K562 (cell line): Measurements from ENCODE around the gene IQCC. TPM values are rescaled to one million over a fixed set of nuclear protein-coding genes. Genes with fewer than 3 reads are reported as not detected.

Experiments used
- CBFA2T3 ChIP-seq: fragments of 450-650 bp; IDR thresholded peaks from 2 replicates; pipeline ENCODE4 v1.6.1; 2017
- CEBPB ChIP-seq: fragments of 450-650 bp; IDR thresholded peaks from 2 replicates; pipeline ENCODE4 v1.6.1; 2016; ENCODE audit warnings: missing genetic modification characterization, missing compliant biosample characterization
- HMG20A ChIP-seq: fragments of 450-650 bp; formaldehyde crosslinking; conservative IDR thresholded peaks from 2 replicates; pipeline ENCODE4 v1.4.0; 2020; ENCODE audit warnings: mild to moderate bottlenecking, mixed read lengths
- KAT8 ChIP-seq: fragments of 450-650 bp; IDR thresholded peaks from 2 replicates; pipeline ENCODE4 v1.6.1; 2016; ENCODE audit warnings: low read depth, mild to moderate bottlenecking
- MTA3 ChIP-seq: fragments of 450-650 bp; formaldehyde crosslinking; IDR thresholded peaks from 2 replicates; pipeline ENCODE4 v1.6.1; 2017; ENCODE audit warnings: mild to moderate bottlenecking, borderline replicate concordance
- MYNN ChIP-seq, 2 experiments: sonication (generic); formaldehyde crosslinking in 1 of 2; IDR thresholded peaks; 2 replicates each; pipeline versions ENCODE4 v1.5.0 to v1.6.1; 2016 to 2020; ENCODE audit warnings: antibody characterized with exemption in 1 of 2, missing genetic modification reagents in 1 of 2
- PHF21A ChIP-seq: fragments of 450-650 bp; IDR thresholded peaks from 2 replicates; pipeline ENCODE4 v1.6.1; 2017; ENCODE audit warnings: low read depth, borderline replicate concordance
- RBBP5 ChIP-seq: fragments of 200-600 bp; sonication (generic); IDR thresholded peaks from 2 replicates; pipeline ENCODE4 v1.6.1; 2012; ENCODE audit warnings: borderline replicate concordance, mild to moderate bottlenecking, low read length, control low read depth, inconsistent platforms; ENCODE audit not compliant: insufficient read depth, poor library complexity, severe bottlenecking
- SNIP1 ChIP-seq: fragments of 450-650 bp; IDR thresholded peaks from 2 replicates; pipeline ENCODE4 v1.7.1; 2017; ENCODE audit warnings: low read depth, mild to moderate bottlenecking
- XRCC4 ChIP-seq: IDR thresholded peaks from one replicate; pipeline ENCODE4 v1.6.1; 2011; ENCODE audit not compliant: insufficient read depth, insufficient read length; ENCODE audit errors: extremely low read depth
- XRCC5 ChIP-seq: fragments of 200-400 bp; formaldehyde crosslinking; IDR thresholded peaks from 2 replicates; pipeline ENCODE4 v1.6.1; 2017; ENCODE audit warnings: low read depth, mild to moderate bottlenecking, low read length
- ZNF717 ChIP-seq: fragments of 250-450 bp; sonication (Bioruptor Pico); IDR thresholded peaks from 2 replicates; pipeline ENCODE4 v1.5.0; 2021
- polyA plus RNA-seq, 8 experiments: library from polyadenylated mRNA; depleted of rRNA in 4 of 8; stranded (reverse) in 5 of 8; unstranded in 3 of 8; fragments of >200 nt; fragmentation: Nextera tagmentation in 2 of 8; fragmentation: Illumina TruSeq in 1 of 8; extraction: Ambion mirVana in 2 of 8; extraction: Trizol in 1 of 8; gene quantifications; 2 replicates each; pipeline versions ENCODE4 v1.2.1 to v1.2.3, GENCODE V29; 2011 to 2014; ENCODE audit warnings: inconsistent platforms in 1 of 8, missing spikeins in 1 of 8
- total RNA-seq, 7 experiments: library from RNA; depleted of rRNA in 6 of 7; stranded (reverse); fragments of >200 nt in 6 of 7; fragmentation: Illumina TruSeq in 2 of 7; extraction: Trizol in 2 of 7; gene quantifications; 2 replicates each; pipeline versions ENCODE4 v1.2.1 to v1.2.3, GENCODE V29; 2011 to 2021; ENCODE audit warnings: low replicate concordance in 1 of 7
- TF ChIP-seq, protein P1 (sequence below): fragments of 250-450 bp; sonication (Bioruptor Pico); IDR thresholded peaks from 2 replicates; pipeline ENCODE4 v1.5.0; 2021; ENCODE audit warnings: mild to moderate bottlenecking, moderate library complexity
- TF ChIP-seq, protein P2 (sequence below): fragments of 450-650 bp; IDR thresholded peaks from 2 replicates; pipeline ENCODE4 v1.6.1; 2017; ENCODE audit warnings: antibody characterized with exemption
- TF ChIP-seq, protein P3 (sequence below): sonication (generic); formaldehyde crosslinking; IDR thresholded peaks from 2 replicates; pipeline ENCODE4 v1.8.0; 2022; ENCODE audit warnings: mild to moderate bottlenecking, low read depth, missing genetic modification reagents
- TF ChIP-seq, protein P4 (sequence below): fragments of 200-800 bp; sonication (Bioruptor generic); IDR thresholded peaks from 2 replicates; pipeline ENCODE4 v1.6.1; 2016; ENCODE audit warnings: missing genetic modification characterization, missing compliant biosample characterization

Gene IQCC
- total and polyA plus RNA-seq, 9 of the 15 experiments (the other 6 are each of a cell fraction or from before 2014, with no cell fraction given): 8.1 to 16.5 (median 10.7) TPM

DNA sequence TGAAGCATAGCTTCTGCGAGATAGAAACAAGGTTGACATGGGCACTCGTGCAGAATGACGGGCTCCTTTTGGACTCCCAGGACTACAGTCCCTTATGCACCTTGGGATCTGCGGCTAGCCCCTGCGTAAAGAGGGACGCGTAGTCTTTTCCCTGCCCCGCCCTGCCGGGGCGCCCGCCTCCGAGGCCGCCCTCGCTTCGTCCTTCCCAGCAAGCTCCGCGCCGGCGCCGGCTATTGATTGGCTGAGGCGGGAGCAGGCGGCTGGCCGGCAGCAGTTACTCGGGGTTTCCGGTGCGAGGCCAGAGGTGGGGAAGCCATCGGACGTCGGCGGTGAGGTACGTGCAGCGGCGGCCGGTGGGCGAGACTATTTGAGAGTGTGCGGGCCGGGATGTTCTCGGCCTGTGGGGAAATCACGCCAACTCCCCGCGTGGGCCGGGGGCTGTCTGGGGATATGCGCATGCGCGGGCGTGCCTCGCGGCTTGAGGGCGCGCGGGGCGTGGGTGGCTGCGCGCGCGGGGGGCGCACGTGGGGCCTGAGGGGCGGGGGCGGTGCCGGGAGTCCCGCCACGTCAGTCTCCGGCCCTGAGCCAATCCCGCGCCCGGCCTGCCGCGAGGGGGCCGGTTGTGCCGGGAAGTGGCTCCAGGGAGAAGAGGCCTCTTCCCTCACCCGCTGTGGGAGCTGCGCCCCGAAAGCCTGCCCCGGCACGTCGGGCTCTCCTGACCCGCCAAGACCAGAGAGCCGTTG is 25.9 kb upstream of the IQCC start, which contains the start of gene TXLNA (continued):
- TF ChIP-seq, protein P1, sequence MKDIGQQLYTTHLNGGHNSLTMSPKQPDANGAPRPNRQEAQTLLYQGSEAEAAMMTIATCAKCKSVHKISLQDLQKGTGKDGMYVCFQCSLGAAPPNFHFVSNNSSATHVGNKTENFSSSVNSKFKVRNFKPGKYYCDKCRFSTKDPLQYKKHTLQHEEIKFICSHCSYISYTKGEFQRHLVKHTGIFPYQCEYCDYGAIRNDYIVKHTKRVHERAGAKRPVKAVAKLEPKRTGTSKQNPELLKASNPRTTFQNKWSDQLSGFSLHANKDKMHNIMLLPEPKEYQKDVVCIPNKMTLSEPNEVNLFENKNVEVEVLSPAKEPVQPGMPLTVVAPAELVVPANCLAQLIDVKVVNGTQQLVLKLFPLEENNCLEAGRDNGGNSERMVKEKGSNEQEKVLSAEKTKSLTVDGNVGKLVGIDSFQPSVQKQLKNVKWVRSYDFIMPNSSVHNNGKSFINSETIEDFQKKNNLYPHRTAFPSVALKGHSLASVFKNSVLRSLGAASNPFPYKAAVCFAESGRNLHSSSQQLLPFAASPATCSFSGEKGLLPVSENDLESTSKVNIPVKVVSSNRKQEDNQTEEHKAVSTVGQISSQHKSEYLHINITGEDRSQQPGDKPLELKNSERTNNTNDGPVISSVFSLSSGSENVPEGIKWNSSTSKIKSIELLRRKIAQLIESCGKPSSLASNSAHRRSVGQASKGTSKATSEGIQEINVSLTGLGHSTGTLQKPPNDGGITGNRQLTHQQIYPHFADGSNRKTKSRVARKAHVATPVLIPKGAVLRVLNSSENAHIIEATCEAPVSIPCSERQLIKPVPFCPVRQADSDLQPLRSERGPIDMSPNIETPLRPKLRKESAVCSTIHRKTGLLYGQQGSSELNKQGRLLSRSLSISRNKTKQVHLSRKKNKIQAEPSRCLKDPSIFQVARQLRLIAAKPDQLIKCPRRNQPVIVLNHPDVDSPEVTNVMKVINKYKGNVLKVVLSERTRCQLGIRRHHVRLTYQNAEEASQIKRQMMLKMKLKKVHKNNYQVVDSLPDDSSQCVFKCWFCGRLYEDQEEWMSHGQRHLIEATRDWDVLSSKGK (CRISPR knock-in tag): no peak
- TF ChIP-seq CBFA2T3 (peak; percentile 27; the same call in 1 of the 2 replicates), MYNN (IDR thresholded peaks at IDR 0.05) (no peak), MYNN (CRISPR knock-in tag; IDR thresholded peaks at IDR 0.05) (no peak), MTA3 (peak; percentile 94), CEBPB (tag) (no peak), ZNF717 (no peak), XRCC5 (no peak), RBBP5 (peak; percentile 84), SNIP1 (no peak), XRCC4 (no peak), HMG20A (no peak), KAT8 (no peak), PHF21A (no peak)
- TF ChIP-seq, protein P2, sequence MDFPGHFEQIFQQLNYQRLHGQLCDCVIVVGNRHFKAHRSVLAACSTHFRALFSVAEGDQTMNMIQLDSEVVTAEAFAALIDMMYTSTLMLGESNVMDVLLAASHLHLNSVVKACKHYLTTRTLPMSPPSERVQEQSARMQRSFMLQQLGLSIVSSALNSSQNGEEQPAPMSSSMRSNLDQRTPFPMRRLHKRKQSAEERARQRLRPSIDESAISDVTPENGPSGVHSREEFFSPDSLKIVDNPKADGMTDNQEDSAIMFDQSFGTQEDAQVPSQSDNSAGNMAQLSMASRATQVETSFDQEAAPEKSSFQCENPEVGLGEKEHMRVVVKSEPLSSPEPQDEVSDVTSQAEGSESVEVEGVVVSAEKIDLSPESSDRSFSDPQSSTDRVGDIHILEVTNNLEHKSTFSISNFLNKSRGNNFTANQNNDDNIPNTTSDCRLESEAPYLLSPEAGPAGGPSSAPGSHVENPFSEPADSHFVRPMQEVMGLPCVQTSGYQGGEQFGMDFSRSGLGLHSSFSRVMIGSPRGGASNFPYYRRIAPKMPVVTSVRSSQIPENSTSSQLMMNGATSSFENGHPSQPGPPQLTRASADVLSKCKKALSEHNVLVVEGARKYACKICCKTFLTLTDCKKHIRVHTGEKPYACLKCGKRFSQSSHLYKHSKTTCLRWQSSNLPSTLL: no peak
- TF ChIP-seq, protein P3, sequence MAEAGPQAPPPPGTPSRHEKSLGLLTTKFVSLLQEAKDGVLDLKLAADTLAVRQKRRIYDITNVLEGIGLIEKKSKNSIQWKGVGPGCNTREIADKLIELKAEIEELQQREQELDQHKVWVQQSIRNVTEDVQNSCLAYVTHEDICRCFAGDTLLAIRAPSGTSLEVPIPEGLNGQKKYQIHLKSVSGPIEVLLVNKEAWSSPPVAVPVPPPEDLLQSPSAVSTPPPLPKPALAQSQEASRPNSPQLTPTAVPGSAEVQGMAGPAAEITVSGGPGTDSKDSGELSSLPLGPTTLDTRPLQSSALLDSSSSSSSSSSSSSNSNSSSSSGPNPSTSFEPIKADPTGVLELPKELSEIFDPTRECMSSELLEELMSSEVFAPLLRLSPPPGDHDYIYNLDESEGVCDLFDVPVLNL (CRISPR knock-in tag): no peak
- TF ChIP-seq, protein P4, sequence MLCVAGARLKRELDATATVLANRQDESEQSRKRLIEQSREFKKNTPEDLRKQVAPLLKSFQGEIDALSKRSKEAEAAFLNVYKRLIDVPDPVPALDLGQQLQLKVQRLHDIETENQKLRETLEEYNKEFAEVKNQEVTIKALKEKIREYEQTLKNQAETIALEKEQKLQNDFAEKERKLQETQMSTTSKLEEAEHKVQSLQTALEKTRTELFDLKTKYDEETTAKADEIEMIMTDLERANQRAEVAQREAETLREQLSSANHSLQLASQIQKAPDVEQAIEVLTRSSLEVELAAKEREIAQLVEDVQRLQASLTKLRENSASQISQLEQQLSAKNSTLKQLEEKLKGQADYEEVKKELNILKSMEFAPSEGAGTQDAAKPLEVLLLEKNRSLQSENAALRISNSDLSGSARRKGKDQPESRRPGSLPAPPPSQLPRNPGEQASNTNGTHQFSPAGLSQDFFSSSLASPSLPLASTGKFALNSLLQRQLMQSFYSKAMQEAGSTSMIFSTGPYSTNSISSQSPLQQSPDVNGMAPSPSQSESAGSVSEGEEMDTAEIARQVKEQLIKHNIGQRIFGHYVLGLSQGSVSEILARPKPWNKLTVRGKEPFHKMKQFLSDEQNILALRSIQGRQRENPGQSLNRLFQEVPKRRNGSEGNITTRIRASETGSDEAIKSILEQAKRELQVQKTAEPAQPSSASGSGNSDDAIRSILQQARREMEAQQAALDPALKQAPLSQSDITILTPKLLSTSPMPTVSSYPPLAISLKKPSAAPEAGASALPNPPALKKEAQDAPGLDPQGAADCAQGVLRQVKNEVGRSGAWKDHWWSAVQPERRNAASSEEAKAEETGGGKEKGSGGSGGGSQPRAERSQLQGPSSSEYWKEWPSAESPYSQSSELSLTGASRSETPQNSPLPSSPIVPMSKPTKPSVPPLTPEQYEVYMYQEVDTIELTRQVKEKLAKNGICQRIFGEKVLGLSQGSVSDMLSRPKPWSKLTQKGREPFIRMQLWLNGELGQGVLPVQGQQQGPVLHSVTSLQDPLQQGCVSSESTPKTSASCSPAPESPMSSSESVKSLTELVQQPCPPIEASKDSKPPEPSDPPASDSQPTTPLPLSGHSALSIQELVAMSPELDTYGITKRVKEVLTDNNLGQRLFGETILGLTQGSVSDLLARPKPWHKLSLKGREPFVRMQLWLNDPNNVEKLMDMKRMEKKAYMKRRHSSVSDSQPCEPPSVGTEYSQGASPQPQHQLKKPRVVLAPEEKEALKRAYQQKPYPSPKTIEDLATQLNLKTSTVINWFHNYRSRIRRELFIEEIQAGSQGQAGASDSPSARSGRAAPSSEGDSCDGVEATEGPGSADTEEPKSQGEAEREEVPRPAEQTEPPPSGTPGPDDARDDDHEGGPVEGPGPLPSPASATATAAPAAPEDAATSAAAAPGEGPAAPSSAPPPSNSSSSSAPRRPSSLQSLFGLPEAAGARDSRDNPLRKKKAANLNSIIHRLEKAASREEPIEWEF: 0 out of 2 replicates have a peak, but pooled peaks have one; percentile 1
